H9 (cell line): ENCODE measurements around the gene IDH2. TPM values are rescaled to one million over a fixed set of nuclear protein-coding genes. Genes with fewer than 3 reads are reported as not detected.

Experiments used
- DNase-seq: peaks from one replicate; pipeline ENCODE4 v3.0.0-alpha.2; 2017
- H2AFZ ChIP-seq: one replicate; pipeline ENCODE4 v1.6.1; 2013; ENCODE audit warnings: mild to moderate bottlenecking, low read length, control low read depth, moderate library complexity
- H2AK5ac ChIP-seq: 2 replicates; pipeline ENCODE4 v1.6.1; 2013; ENCODE audit warnings: low read length, control low read depth, mixed read lengths; ENCODE audit not compliant: insufficient read length
- H2BK120ac ChIP-seq: one replicate; pipeline ENCODE4 v1.6.1; 2013; ENCODE audit warnings: low read depth, mild to moderate bottlenecking, low read length, control low read depth, inconsistent platforms; ENCODE audit not compliant: poor library complexity, severe bottlenecking
- H2BK12ac ChIP-seq: 2 replicates; pipeline ENCODE4 v1.6.1; 2013; ENCODE audit warnings: low read length, control low read depth, mixed read lengths, low read depth; ENCODE audit not compliant: insufficient read length
- H2BK15ac ChIP-seq: 2 replicates; pipeline ENCODE4 v1.6.1; 2013; ENCODE audit warnings: low read depth, low read length, control low read depth
- H2BK20ac ChIP-seq: one replicate; pipeline ENCODE4 v1.6.1; 2013; ENCODE audit warnings: low read depth, mild to moderate bottlenecking, low read length, control low read depth, inconsistent platforms; ENCODE audit not compliant: poor library complexity, severe bottlenecking
- H2BK5ac ChIP-seq: 2 replicates; pipeline ENCODE4 v1.6.1; 2013; ENCODE audit warnings: low read length, control low read depth, mixed read lengths; ENCODE audit not compliant: insufficient read length
- H3K14ac ChIP-seq: 2 replicates; pipeline ENCODE4 v1.6.1; 2013; ENCODE audit warnings: low read length, control low read depth; ENCODE audit not compliant: insufficient read depth
- H3K18ac ChIP-seq: 2 replicates; pipeline ENCODE4 v1.6.1; 2013; ENCODE audit warnings: low read depth, mild to moderate bottlenecking, mixed read lengths, low read length, control low read depth; ENCODE audit not compliant: insufficient read length
- H3K23ac ChIP-seq: 2 replicates; pipeline ENCODE4 v1.6.1; 2013; ENCODE audit warnings: low read length, control low read depth, mixed read lengths, low read depth; ENCODE audit not compliant: insufficient read length
- H3K23me2 ChIP-seq: 2 replicates; pipeline ENCODE4 v1.6.1; 2013; ENCODE audit warnings: low read depth, mild to moderate bottlenecking, mixed read lengths, low read length, control low read depth; ENCODE audit not compliant: insufficient read length, poor library complexity, severe bottlenecking
- H3K27ac ChIP-seq: 2 replicates; pipeline ENCODE4 v1.5.1; 2013; ENCODE audit warnings: low read length, control low read depth, mixed read lengths, low read depth; ENCODE audit not compliant: insufficient read length
- H3K27me3 ChIP-seq: 2 replicates; pipeline ENCODE4 v1.6.1; 2013; ENCODE audit warnings: low read length, control low read depth, inconsistent platforms; ENCODE audit not compliant: insufficient read depth
- H3K4ac ChIP-seq: 2 replicates; pipeline ENCODE4 v1.6.1; 2013; ENCODE audit warnings: low read depth, mild to moderate bottlenecking, control low read depth, inconsistent platforms, low read length, moderate library complexity
- H3K4me1 ChIP-seq: 2 replicates; pipeline ENCODE4 v1.6.1; 2013; ENCODE audit warnings: low read length, control low read depth, inconsistent platforms; ENCODE audit not compliant: insufficient read depth
- H3K4me2 ChIP-seq: 2 replicates; pipeline ENCODE4 v1.6.1; 2013; ENCODE audit warnings: low read length, control low read depth, mixed read lengths; ENCODE audit not compliant: insufficient read length, insufficient read depth
- H3K56ac ChIP-seq: 2 replicates; pipeline ENCODE4 v1.6.1; 2013; ENCODE audit warnings: low read depth, mild to moderate bottlenecking, mixed read lengths, low read length, control low read depth; ENCODE audit not compliant: insufficient read length
- H3K79me1 ChIP-seq: 2 replicates; pipeline ENCODE4 v1.6.1; 2013; ENCODE audit warnings: low read depth, mild to moderate bottlenecking, moderate library complexity, low read length, control low read depth, inconsistent platforms; ENCODE audit not compliant: insufficient read depth, poor library complexity, severe bottlenecking
- H3K79me2 ChIP-seq: 2 replicates; pipeline ENCODE4 v1.6.1; 2013; ENCODE audit warnings: low read length, control low read depth, inconsistent platforms; ENCODE audit not compliant: insufficient read depth
- H3K9ac ChIP-seq: 2 replicates; pipeline ENCODE4 v1.6.1; 2013; ENCODE audit warnings: low read length, control low read depth, mixed read lengths; ENCODE audit not compliant: insufficient read length; ENCODE audit errors: extremely low read depth
- H3K9me3 ChIP-seq: one replicate; pipeline ENCODE4 v1.6.1; 2013; ENCODE audit warnings: low read depth, low read length, inconsistent platforms; ENCODE audit not compliant: control insufficient read depth
- H3T11ph ChIP-seq: one replicate; pipeline ENCODE4 v1.6.1; 2013; ENCODE audit warnings: mild to moderate bottlenecking, low read length, control low read depth, inconsistent platforms
- H4K20me1 ChIP-seq: one replicate; pipeline ENCODE4 v1.6.1; 2013; ENCODE audit not compliant: control insufficient read depth, insufficient read length, insufficient read depth
- H4K5ac ChIP-seq: 2 replicates; pipeline ENCODE4 v1.6.1; 2013; ENCODE audit warnings: low read depth, mild to moderate bottlenecking, mixed read lengths, low read length, control low read depth; ENCODE audit not compliant: insufficient read length
- H4K8ac ChIP-seq: replicated peaks from 2 replicates; pipeline ENCODE4 v1.6.1; 2013; ENCODE audit warnings: low read length, control low read depth, mixed read lengths, low read depth; ENCODE audit not compliant: insufficient read length
- H4K91ac ChIP-seq: 2 replicates; pipeline ENCODE4 v1.6.1; 2013; ENCODE audit warnings: low read depth, mild to moderate bottlenecking, moderate library complexity, mixed read lengths, low read length, control low read depth; ENCODE audit not compliant: insufficient read length
- H3K27ac Mint-ChIP-seq, 3 experiments: 2 replicates in 2 of 3; 3 replicates in 1 of 3; pipeline ENCODE4 v1.8.0; 2020 to 2021; ENCODE audit warnings: mixed read lengths in 3 of 3, mild to moderate bottlenecking in 1 of 3, moderate library complexity in 1 of 3
- H3K27me3 Mint-ChIP-seq: 2 replicates; pipeline ENCODE4 v1.8.0; 2021; ENCODE audit warnings: low read depth, mild to moderate bottlenecking, moderate library complexity, mixed read lengths
- H3K36me3 Mint-ChIP-seq, 3 experiments: 2 replicates in 2 of 3; 3 replicates in 1 of 3; pipeline ENCODE4 v1.8.0; 2020 to 2021; ENCODE audit warnings: low read depth in 3 of 3, mixed read lengths in 3 of 3; ENCODE audit not compliant: insufficient read depth in 1 of 3
- H3K4me1 Mint-ChIP-seq, 2 experiments: 2 replicates each; pipeline ENCODE4 v1.8.0; 2020; ENCODE audit warnings: mixed read lengths in 2 of 2
- H3K4me3 Mint-ChIP-seq, 2 experiments: 2 replicates in 1 of 2; 3 replicates in 1 of 2; pipeline ENCODE4 v1.8.0; 2020 to 2021; ENCODE audit warnings: mild to moderate bottlenecking in 2 of 2, mixed read lengths in 2 of 2, moderate library complexity in 1 of 2
- H3K9me3 Mint-ChIP-seq, 2 experiments: 2 replicates in 1 of 2; 3 replicates in 1 of 2; pipeline ENCODE4 v1.8.0; 2020; ENCODE audit warnings: mild to moderate bottlenecking in 2 of 2, mixed read lengths in 2 of 2, moderate library complexity in 1 of 2
- CTCF ChIP-seq: fragments of 200-600 bp; sonication (generic); conservative IDR thresholded peaks from 3 replicates; pipeline ENCODE4 v1.8.0; 2021; ENCODE audit warnings: antibody characterized with exemption, mild to moderate bottlenecking
- WGBS: extraction: QIAGEN DNeasy Blood & Tissue Kit; methylation state at CpG from one replicate; pipeline ENCODE4 v1.1.7; 2013; ENCODE audit warnings: missing lambda C conversion rate, low lambda C conversion rate, mixed read lengths; ENCODE audit not compliant: insufficient read length; ENCODE audit errors: extremely low coverage; 5-methylcytosine and 5-hydroxymethylcytosine counted together
- total RNA-seq: library from RNA; stranded (reverse); gene quantifications from 2 replicates; pipeline ENCODE4 v1.2.1, GENCODE V29; 2021

Gene IDH2
- total RNA-seq, 1 experiment from 2014 or later, result 57.7 TPM

GRCh38 chr15:90076716-90077115, 25.6 kb downstream of the IDH2 start:
- Histone ChIP-seq H3K23me2 (no peaks in the 10 kb centered on the region), H3K56ac (no peak overlapping the region), H2BK5ac (no peak overlapping the region), H2BK12ac (no peak overlapping the region), H3K79me1 (no peaks in the 10 kb centered on the region), H2BK120ac (no peak overlapping the region), H3K9me3 (no peaks in the 10 kb centered on the region), H2AK5ac (no peak overlapping the region), H3K18ac (no peak overlapping the region), H2BK15ac (no peak overlapping the region), H4K20me1 (peaks cover 2% of the 10 kb centered on the region), H3K4me2 (no peak overlapping the region), H3K27me3 (no peaks in the 10 kb centered on the region), H3K27ac (no peak overlapping the region), H3K79me2 (no peaks in the 10 kb centered on the region), H4K5ac (no peak overlapping the region), H3K9ac (no peak overlapping the region), H2AFZ (no peak overlapping the region), H3K23ac (no peak overlapping the region), H3K4me1 (no peaks in the 10 kb centered on the region; the same call in 1 of the 2 replicates), H2BK20ac (no peak overlapping the region), H4K8ac (no peak overlapping the region), H3K14ac (no peak overlapping the region), H4K91ac (no peak overlapping the region), H3K4ac (no peak overlapping the region), H3T11ph (no peak overlapping the region)
- H3K9me3 Mint-ChIP-seq, result no peaks in the 10 kb centered on the region
- no peak overlapping the region for H3K4me3 Mint-ChIP-seq
- no CpG with 5 or more reads among the region's 6 CpGs for WGBS
- no peak for TF ChIP-seq CTCF
- H3K27me3 Mint-ChIP-seq, result no peaks in the 10 kb centered on the region
- H3K4me1 Mint-ChIP-seq, result peaks cover 20 to 27% of the 10 kb centered on the region in 2 experiments
- peaks cover 2 to 24% (median 11%) of the 10 kb centered on the region in 3 experiments; a peak in 3 of 7 replicates for H3K36me3 Mint-ChIP-seq
- DNase-seq, result no peak
- H3K27ac Mint-ChIP-seq, result peak overlapping the region in 1 of 3 experiments; percentile 59; a peak in 1 of 7 replicates
